ENCODE measurements around the gene ISG15. TPM values are rescaled to one million over a fixed set of nuclear protein-coding genes. Genes with fewer than 3 reads are reported as not detected.

ISG15 gene
- total and polyA plus RNA-seq, 2 experiments from 2014 or later: 73.4 to 110 TPM

GRCh38 chr1:1058088-1058905, 45.0 kb downstream of the ISG15 start:
- Histone ChIP-seq H3K4me1 (ENCODE audit: low read depth) (peaks cover 4% of the 10 kb centered on the region), H3K27ac (no peak overlapping the region), H3K4me3 (no peak overlapping the region), H3K36me3 (no peaks in the 10 kb centered on the region), H3K9me3 (ENCODE audit: low read depth) (no peaks in the 10 kb centered on the region), H3K27me3 (peaks cover 67% of the 10 kb centered on the region)
- TF ChIP-seq, protein P1, sequence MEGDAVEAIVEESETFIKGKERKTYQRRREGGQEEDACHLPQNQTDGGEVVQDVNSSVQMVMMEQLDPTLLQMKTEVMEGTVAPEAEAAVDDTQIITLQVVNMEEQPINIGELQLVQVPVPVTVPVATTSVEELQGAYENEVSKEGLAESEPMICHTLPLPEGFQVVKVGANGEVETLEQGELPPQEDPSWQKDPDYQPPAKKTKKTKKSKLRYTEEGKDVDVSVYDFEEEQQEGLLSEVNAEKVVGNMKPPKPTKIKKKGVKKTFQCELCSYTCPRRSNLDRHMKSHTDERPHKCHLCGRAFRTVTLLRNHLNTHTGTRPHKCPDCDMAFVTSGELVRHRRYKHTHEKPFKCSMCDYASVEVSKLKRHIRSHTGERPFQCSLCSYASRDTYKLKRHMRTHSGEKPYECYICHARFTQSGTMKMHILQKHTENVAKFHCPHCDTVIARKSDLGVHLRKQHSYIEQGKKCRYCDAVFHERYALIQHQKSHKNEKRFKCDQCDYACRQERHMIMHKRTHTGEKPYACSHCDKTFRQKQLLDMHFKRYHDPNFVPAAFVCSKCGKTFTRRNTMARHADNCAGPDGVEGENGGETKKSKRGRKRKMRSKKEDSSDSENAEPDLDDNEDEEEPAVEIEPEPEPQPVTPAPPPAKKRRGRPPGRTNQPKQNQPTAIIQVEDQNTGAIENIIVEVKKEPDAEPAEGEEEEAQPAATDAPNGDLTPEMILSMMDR (IDR thresholded peaks at IDR 0.05; ENCODE audit: low read depth, low read length): no peak
- no peak for DNase-seq (ENCODE audit: low read depth in 1 of 2, low spot score in 1 of 2)

- no peak overlapping the region for H3K27ac ChIP-seq
- peaks cover 69% of the 10 kb centered on the region for H3K27me3 ChIP-seq
- H3K9me3 ChIP-seq (ENCODE audit: low read depth): no peaks in the 10 kb centered on the region
- H3K36me3 ChIP-seq: no peaks in the 10 kb centered on the region
- peak overlapping the region; percentile 55 for H3K4me3 ChIP-seq
- DNase-seq (ENCODE audit: low read depth in 1 of 2, low spot score in 1 of 2): peak in 1 of 2 donors; percentile 6
- TF ChIP-seq, protein P1 (IDR thresholded peaks at IDR 0.05; ENCODE audit: low read depth, low read length): no peak
- peaks cover 4% of the 10 kb centered on the region for H3K4me1 ChIP-seq (ENCODE audit: low read depth)
These were observed 45.7 kb downstream of the ISG15 start for GRCh38 chr1:1058921-1059493.

GRCh38 chr1:1059494-1060280, 46.4 kb downstream of the ISG15 start:
- peak; percentile 77 to 95 for DNase-seq (ENCODE audit: low read depth in 1 of 2, low spot score in 1 of 2)
- Histone ChIP-seq H3K36me3 (no peaks in the 10 kb centered on the region), H3K27ac (no peak overlapping the region), H3K4me1 (ENCODE audit: low read depth) (peaks cover 4% of the 10 kb centered on the region), H3K27me3 (peaks cover 76% of the 10 kb centered on the region), H3K4me3 (peak overlapping the region; percentile 55), H3K9me3 (ENCODE audit: low read depth) (no peaks in the 10 kb centered on the region)
- TF ChIP-seq, protein P1 (IDR thresholded peaks at IDR 0.05; ENCODE audit: low read depth, low read length): no peak

GRCh38 chr1:1060281-1061000, 47.1 kb downstream of the ISG15 start:
- H3K27me3 ChIP-seq: peaks cover 76% of the 10 kb centered on the region
- no peaks in the 10 kb centered on the region for H3K36me3 ChIP-seq
- H3K4me1 ChIP-seq (ENCODE audit: low read depth): peaks cover 4% of the 10 kb centered on the region
- H3K4me3 ChIP-seq: no peak overlapping the region
- H3K27ac ChIP-seq: no peak overlapping the region
- H3K9me3 ChIP-seq (ENCODE audit: low read depth): no peaks in the 10 kb centered on the region
- TF ChIP-seq, protein P1 (IDR thresholded peaks at IDR 0.05; ENCODE audit: low read depth, low read length): no peak
- DNase-seq (ENCODE audit: low read depth in 1 of 2, low spot score in 1 of 2): no peak
